Osteoblast (primary cell): ENCODE data around the gene DBH. TPM values are rescaled to one million over a fixed set of nuclear protein-coding genes. Genes with fewer than 3 reads are reported as not detected.
"Not testable (repeated sequence)": the region's sequence is repeated elsewhere in the genome, so short reads cannot be mapped to it uniquely, and the experiment has no call there.

Experiments used
- DNase-seq: peaks from one replicate; pipeline ENCODE4 v3.0.0; 2011; ENCODE audit warnings: low spot score, mixed read lengths; ENCODE audit not compliant: insufficient read length; ENCODE audit errors: missing footprints
- H2AFZ ChIP-seq: 2 replicates; pipeline ENCODE4 v1.6.0; 2011; ENCODE audit warnings: mild to moderate bottlenecking, low read length
- H3K27ac ChIP-seq: 2 replicates; pipeline ENCODE4 v1.5.1; 2011; ENCODE audit warnings: mild to moderate bottlenecking, low read depth, low read length, moderate library complexity
- H3K27me3 ChIP-seq: 2 replicates; pipeline ENCODE4 v1.6.0; 2012; ENCODE audit warnings: mild to moderate bottlenecking, control low read depth, inconsistent platforms, low read length, moderate library complexity; ENCODE audit not compliant: insufficient read depth
- H3K36me3 ChIP-seq: 2 replicates; pipeline ENCODE4 v1.5.1; 2011; ENCODE audit warnings: mild to moderate bottlenecking, low read length, control low read depth, moderate library complexity; ENCODE audit not compliant: insufficient read depth
- H3K4me1 ChIP-seq: 2 replicates; pipeline ENCODE4 v1.5.1; 2011; ENCODE audit warnings: mild to moderate bottlenecking, low read length, control low read depth, moderate library complexity; ENCODE audit not compliant: insufficient read depth
- H3K4me2 ChIP-seq: 2 replicates; pipeline ENCODE4 v1.6.0; 2011; ENCODE audit warnings: mild to moderate bottlenecking, low read length; ENCODE audit not compliant: insufficient read depth
- H3K4me3 ChIP-seq: fragments of 200-600 bp; sonication (generic); 3 replicates; pipeline ENCODE4 v1.5.1; 2012; ENCODE audit warnings: mild to moderate bottlenecking, low read length, inconsistent platforms; ENCODE audit not compliant: insufficient read depth
- H3K79me2 ChIP-seq: 2 replicates; pipeline ENCODE4 v1.6.0; 2012; ENCODE audit warnings: mild to moderate bottlenecking, low read length, control low read depth, inconsistent platforms; ENCODE audit not compliant: insufficient read depth
- H3K9me3 ChIP-seq: 2 replicates; pipeline ENCODE4 v1.5.1; 2011; ENCODE audit warnings: low read depth, low read length, control low read depth
- H4K20me1 ChIP-seq: 2 replicates; pipeline ENCODE4 v1.6.0; 2012; ENCODE audit warnings: mild to moderate bottlenecking, low read length, control low read depth; ENCODE audit not compliant: insufficient read depth
- CTCF ChIP-seq: IDR thresholded peaks from 2 replicates; pipeline ENCODE4 v1.5.1; 2011; ENCODE audit warnings: mild to moderate bottlenecking, low read depth, low read length, moderate library complexity; ENCODE audit errors: extremely low read depth
- total RNA-seq: library from RNA; depleted of rRNA; stranded (reverse); fragments of >200 nt; gene quantifications from 2 replicates; pipeline ENCODE4 v1.2.3, GENCODE V29; 2012

Gene DBH
- total RNA-seq, 1 donor, result not detected

- Histone ChIP-seq H3K79me2 (no peaks in the 10 kb centered on the region), H3K4me2 (no peak overlapping the region), H3K27me3 (no peaks in the 10 kb centered on the region), H2AFZ (no peak overlapping the region), H3K36me3 (no peaks in the 10 kb centered on the region), H3K4me1 (no peaks in the 10 kb centered on the region), H3K4me3 (no peak overlapping the region), H4K20me1 (no peaks in the 10 kb centered on the region), H3K9me3 (no peaks in the 10 kb centered on the region), H3K27ac (no peak overlapping the region)
- TF ChIP-seq CTCF, result no peak
- DNase-seq, result no peak
These were observed 37.1 kb downstream of the DBH start for GRCh38 chr9:133673258-133673655.

GRCh38 chr9:133674091-133674490 is 37.9 kb downstream of the DBH start:
- no peaks in the 10 kb centered on the region for H3K79me2 ChIP-seq
- H3K36me3 ChIP-seq, result no peaks in the 10 kb centered on the region
- no peak for DNase-seq
- H2AFZ ChIP-seq, result no peak overlapping the region
- H3K27me3 ChIP-seq, result no peaks in the 10 kb centered on the region
- no peaks in the 10 kb centered on the region for H4K20me1 ChIP-seq
- no peaks in the 10 kb centered on the region for H3K4me1 ChIP-seq
- H3K4me3 ChIP-seq, result no peak overlapping the region
- H3K27ac ChIP-seq, result no peak overlapping the region
- TF ChIP-seq CTCF, result no peak
- no peaks in the 10 kb centered on the region for H3K9me3 ChIP-seq
- no peak overlapping the region for H3K4me2 ChIP-seq

GRCh38 chr9:133675796-133676195 is 39.6 kb downstream of the DBH start:
- not testable (repeated sequence) for H3K36me3 ChIP-seq, H4K20me1 ChIP-seq

GRCh38 chr9:133676450-133676849 is 40.3 kb downstream of the DBH start:
- Histone ChIP-seq H3K79me2 (no peaks in the 10 kb centered on the region), H3K4me3 (no peak overlapping the region), H3K9me3 (no peaks in the 10 kb centered on the region), H3K36me3 (no peaks in the 10 kb centered on the region), H4K20me1 (no peaks in the 10 kb centered on the region), H2AFZ (no peak overlapping the region), H3K27ac (no peak overlapping the region), H3K4me1 (no peaks in the 10 kb centered on the region), H3K27me3 (no peaks in the 10 kb centered on the region), H3K4me2 (no peak overlapping the region)
- no peak for DNase-seq
- TF ChIP-seq CTCF, result no peak

More at GRCh38 chr9:133675796-133676195, 39.6 kb downstream of the DBH start:
- not testable (repeated sequence) for H3K9me3 ChIP-seq, H3K4me3 ChIP-seq, H3K27me3 ChIP-seq, DNase-seq, H2AFZ ChIP-seq, H3K27ac ChIP-seq, H3K4me2 ChIP-seq, H3K79me2 ChIP-seq, H3K4me1 ChIP-seq
